Spinal cord (tissue), 10 donors: ENCODE measurements around the gene LMBR1. TPM values are rescaled to one million over a fixed set of nuclear protein-coding genes. Genes with fewer than 3 reads are reported as not detected.
A peak's percentile ranks its signal among the peaks of the same experiment; 100 is the strongest.
"Not testable (repeated sequence)": the region's sequence is repeated elsewhere in the genome, so short reads cannot be mapped to it uniquely, and the experiment has no call there.

Experiments
- DNase-seq, 6 donors: peaks; one replicate each; pipeline versions ENCODE4 v3.0.0 to v3.0.0-alpha.2; 2013 to 2015; ENCODE audit warnings: low spot score in 6 of 6, low read depth in 4 of 6
- H3K27ac ChIP-seq: one replicate; pipeline ENCODE4 v1.5.1; 2013; ENCODE audit warnings: low read depth, low read length, control low read depth
- H3K27me3 ChIP-seq: one replicate; pipeline ENCODE4 v1.6.1; 2013; ENCODE audit warnings: low read length; ENCODE audit not compliant: control insufficient read depth, insufficient read depth
- H3K36me3 ChIP-seq: one replicate; pipeline ENCODE4 v1.6.1; 2013; ENCODE audit warnings: low read length; ENCODE audit not compliant: control insufficient read depth, insufficient read depth
- H3K4me1 ChIP-seq: one replicate; pipeline ENCODE4 v1.6.1; 2013; ENCODE audit warnings: low read length; ENCODE audit not compliant: control insufficient read depth, insufficient read depth
- H3K4me3 ChIP-seq: one replicate; pipeline ENCODE4 v1.5.1; 2013; ENCODE audit warnings: low read depth, low read length, control low read depth
- H3K9me3 ChIP-seq: one replicate; pipeline ENCODE4 v1.6.1; 2013; ENCODE audit warnings: low read length; ENCODE audit not compliant: control insufficient read depth, insufficient read depth
- WGBS: methylation state at CpG from one replicate; pipeline ENCODE4 v1.1.5; 2013; ENCODE audit warnings: missing lambda C conversion rate; ENCODE audit not compliant: insufficient coverage; 5-methylcytosine and 5-hydroxymethylcytosine counted together
- polyA plus RNA-seq, 2 donors: library from polyadenylated mRNA; unstranded; fragments of 120-200 nt; gene quantifications; one replicate each; pipeline ENCODE4 v1.2.1, GENCODE V29; 2013; ENCODE audit not compliant: insufficient read length in 2 of 2
- total RNA-seq, 2 donors: library from RNA; depleted of rRNA in 1 of 2; stranded (reverse); fragments of 120-200 nt in 1 of 2; fragments of >200 nt in 1 of 2; gene quantifications; one replicate each; pipeline versions ENCODE4 v1.2.3 to v1.2.4, GENCODE V29; 2013 to 2014
- donor health status: healthy.

Gene LMBR1
- total and polyA plus RNA-seq, 4 donors, result 54.9 to 164 (median 64.1) TPM

- no peak overlapping the region for H3K4me3 ChIP-seq
- DNase-seq, result no peak
- H3K36me3 ChIP-seq, result no peaks in the 10 kb centered on the region
- WGBS, result 75% methylated on average over 1 of the region's 5 CpGs
- H3K4me1 ChIP-seq, result no peaks in the 10 kb centered on the region
- H3K27ac ChIP-seq, result no peak overlapping the region
- H3K27me3 ChIP-seq, result no peaks in the 10 kb centered on the region
- H3K9me3 ChIP-seq, result no peaks in the 10 kb centered on the region
These were observed 73.2 kb downstream of the LMBR1 start for GRCh38 chr7:156819733-156820295.

GRCh38 chr7:156818133-156818532 is 74.8 kb downstream of the LMBR1 start:
- Histone ChIP-seq H3K27ac (no peak overlapping the region), H3K4me1 (no peaks in the 10 kb centered on the region), H3K4me3 (no peak overlapping the region), H3K36me3 (no peaks in the 10 kb centered on the region), H3K9me3 (no peaks in the 10 kb centered on the region), H3K27me3 (no peaks in the 10 kb centered on the region)
- WGBS, result no CpG with 5 or more reads among the region's 2 CpGs
- DNase-seq, result no peak

GRCh38 chr7:156816943-156817572 is 75.9 kb downstream of the LMBR1 start:
- Histone ChIP-seq H3K4me3 (no peak overlapping the region), H3K27ac (no peak overlapping the region), H3K27me3 (no peaks in the 10 kb centered on the region), H3K9me3 (no peaks in the 10 kb centered on the region), H3K4me1 (no peaks in the 10 kb centered on the region), H3K36me3 (no peaks in the 10 kb centered on the region)
- peak in 2 of 6 donors; percentile 34 to 76 for DNase-seq
- no CpG with 5 or more reads among the region's 1 CpG for WGBS

GRCh38 chr7:156811706-156812105 is 81.3 kb downstream of the LMBR1 start:
- Histone ChIP-seq H3K4me3 (no peak overlapping the region), H3K9me3 (no peaks in the 10 kb centered on the region), H3K4me1 (no peaks in the 10 kb centered on the region), H3K27ac (no peak overlapping the region), H3K27me3 (no peaks in the 10 kb centered on the region), H3K36me3 (no peaks in the 10 kb centered on the region)
- whole genome bisulfite sequencing, result 100% methylated on average over 1 of the region's 3 CpGs
- DNase-seq, result no peak

- not testable (repeated sequence) for H3K27me3 ChIP-seq, H3K27ac ChIP-seq, H3K4me1 ChIP-seq, DNase-seq, H3K4me3 ChIP-seq, H3K9me3 ChIP-seq, H3K36me3 ChIP-seq
- WGBS, result no CpG with 5 or more reads among the region's 4 CpGs
These were observed 89.3 kb downstream of the LMBR1 start for GRCh38 chr7:156803656-156804055.

GRCh38 chr7:156802214-156802613 is 90.8 kb downstream of the LMBR1 start:
- H3K27ac ChIP-seq, result no peak overlapping the region
- no peaks in the 10 kb centered on the region for H3K4me1 ChIP-seq
- no peak overlapping the region for H3K4me3 ChIP-seq
- no peak for DNase-seq
- no peaks in the 10 kb centered on the region for H3K36me3 ChIP-seq
- H3K27me3 ChIP-seq, result no peaks in the 10 kb centered on the region
- WGBS, result no CpG with 5 or more reads among the region's 3 CpGs
- no peaks in the 10 kb centered on the region for H3K9me3 ChIP-seq

GRCh38 chr7:156795415-156795814 is 97.6 kb downstream of the LMBR1 start:
- no peak overlapping the region for H3K27ac ChIP-seq
- no peaks in the 10 kb centered on the region for H3K27me3 ChIP-seq
- 94% methylated on average over 2 of the region's 4 CpGs for WGBS
- H3K4me1 ChIP-seq, result no peaks in the 10 kb centered on the region
- no peak for DNase-seq
- no peaks in the 10 kb centered on the region for H3K36me3 ChIP-seq
- no peaks in the 10 kb centered on the region for H3K9me3 ChIP-seq
- no peak overlapping the region for H3K4me3 ChIP-seq

GRCh38 chr7:156793334-156793733 is 99.6 kb downstream of the LMBR1 start:
- DNase-seq, result no peak
- Histone ChIP-seq H3K36me3 (no peaks in the 10 kb centered on the region), H3K9me3 (no peaks in the 10 kb centered on the region), H3K27me3 (no peaks in the 10 kb centered on the region), H3K4me3 (no peak overlapping the region), H3K27ac (no peak overlapping the region), H3K4me1 (no peaks in the 10 kb centered on the region)
- no CpG with 5 or more reads among the region's 2 CpGs for WGBS

GRCh38 chr7:156792611-156793010 is 100.4 kb downstream of the LMBR1 start:
- peak in 2 of 6 donors; percentile 44 to 76 for DNase-seq
- no peak overlapping the region for H3K4me3 ChIP-seq
- no peaks in the 10 kb centered on the region for H3K27me3 ChIP-seq
- H3K4me1 ChIP-seq, result no peaks in the 10 kb centered on the region
- H3K9me3 ChIP-seq, result no peaks in the 10 kb centered on the region
- WGBS, result 33% methylated on average over 4 of the region's 5 CpGs
- no peaks in the 10 kb centered on the region for H3K36me3 ChIP-seq
- no peak overlapping the region for H3K27ac ChIP-seq

GRCh38 chr7:156791241-156791640 is 101.7 kb downstream of the LMBR1 start:
- DNase-seq, result no peak
- H3K36me3 ChIP-seq, result no peaks in the 10 kb centered on the region
- H3K27me3 ChIP-seq, result no peaks in the 10 kb centered on the region
- no peak overlapping the region for H3K27ac ChIP-seq
- no peaks in the 10 kb centered on the region for H3K9me3 ChIP-seq
- 48% methylated on average over 3 of the region's 4 CpGs for WGBS
- no peak overlapping the region for H3K4me3 ChIP-seq
- H3K4me1 ChIP-seq, result no peaks in the 10 kb centered on the region
